GM19043 (cell line): Measurements from ENCODE around the gene SEC22B.
"Not testable (repeated sequence)": the region's sequence is repeated elsewhere in the genome, so short reads cannot be mapped to it uniquely, and the experiment has no call there.

ENCODE experiments used
- ATAC-seq: cut with Tn5 transposase; IDR thresholded peaks from one replicate; pipeline ENCODE4 v1.9.1; 2021; ENCODE audit warnings: low read depth; ENCODE audit not compliant: unreplicated experiment

The SEC22B gene

DNA sequence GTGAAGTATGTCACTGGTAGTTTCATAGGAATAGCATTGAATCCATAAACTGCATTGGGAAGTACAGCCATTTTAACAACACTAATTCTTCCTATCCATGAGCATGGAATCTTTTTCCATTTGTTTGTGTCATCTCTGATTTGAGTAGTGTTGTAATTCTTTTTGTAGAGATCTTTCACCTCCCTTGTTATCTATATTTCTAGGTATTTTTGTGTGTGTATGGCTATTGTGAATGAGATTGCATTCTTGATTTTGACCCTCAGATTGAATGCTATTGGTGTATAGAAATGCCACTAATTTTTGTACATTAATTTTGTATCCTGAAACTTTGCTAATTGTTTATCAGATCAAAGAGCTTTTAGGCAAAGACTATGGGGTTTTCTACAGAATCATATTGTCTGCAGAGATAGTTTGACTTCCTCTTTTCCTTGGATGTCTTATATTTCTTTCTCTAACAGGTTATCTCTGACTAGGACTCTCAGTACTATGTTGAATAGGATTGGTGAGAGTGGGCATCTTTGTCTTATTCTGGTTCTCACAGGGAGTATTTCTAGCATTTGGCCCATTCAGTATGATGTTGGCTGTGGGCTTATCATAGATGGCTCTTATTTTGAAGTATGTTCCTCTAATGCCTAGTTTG, 26.8 kb downstream of the SEC22B start:
- ATAC-seq = not testable (repeated sequence)

DNA sequence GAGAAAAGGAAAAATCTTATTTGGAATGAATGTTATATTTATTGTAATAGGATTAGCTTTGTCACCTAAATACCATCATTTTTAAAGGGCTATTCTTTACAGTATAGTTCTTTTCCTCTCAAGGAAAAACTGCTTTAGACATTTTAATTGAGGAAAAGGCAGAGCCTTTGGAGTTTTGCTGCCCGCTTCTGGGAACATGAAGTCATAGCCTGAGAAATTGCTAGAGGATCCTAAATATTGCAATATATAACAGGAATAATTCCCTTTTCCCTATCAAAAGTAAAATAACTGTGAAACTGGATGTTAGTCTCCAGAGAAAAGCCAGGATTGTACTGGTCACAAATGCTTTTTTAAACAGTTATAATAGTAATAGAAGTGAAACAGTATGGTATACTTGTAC, 30.5 kb downstream of the SEC22B start:
- not testable (repeated sequence) for ATAC-seq

DNA sequence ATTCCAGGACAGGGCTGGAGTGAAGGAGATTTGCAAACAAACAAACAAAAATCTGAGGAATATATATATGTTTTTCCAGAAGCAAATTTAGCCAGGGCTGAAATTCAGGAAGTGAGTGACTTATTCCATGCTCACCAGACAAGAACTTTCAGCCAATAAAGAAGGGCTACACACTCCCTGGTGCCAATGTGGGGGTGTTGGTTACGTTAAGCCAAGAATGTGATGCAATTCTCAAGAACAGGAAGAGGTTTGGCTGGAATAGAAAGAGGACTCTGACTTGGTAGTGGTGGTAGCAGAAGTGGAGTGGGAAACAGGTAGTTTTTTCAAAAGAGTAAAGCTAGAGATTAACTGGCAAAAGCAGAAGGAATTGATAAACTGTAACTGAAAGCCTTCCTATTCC, 31.7 kb downstream of the SEC22B start:
- ATAC-seq = not testable (repeated sequence)

DNA sequence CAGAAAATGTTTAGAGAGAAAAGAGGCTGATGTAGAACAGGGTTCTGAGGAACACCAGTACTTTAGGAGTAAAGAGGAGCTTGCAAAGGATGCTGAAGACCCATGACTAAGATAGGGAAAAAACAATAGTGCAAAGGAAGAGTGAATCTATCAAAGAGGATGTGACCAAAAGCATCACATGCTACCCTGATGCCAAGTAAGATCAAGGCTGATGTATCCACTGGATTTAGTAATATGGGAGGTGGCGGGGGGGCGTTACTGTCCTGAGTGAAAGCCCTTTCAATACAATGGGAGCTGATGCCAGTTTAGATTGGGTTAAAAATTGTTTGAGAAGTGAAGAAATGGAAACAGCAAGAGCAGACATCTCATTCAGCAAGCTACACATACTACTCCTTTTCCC, 32.2 kb downstream of the SEC22B start:
- not testable (repeated sequence) for ATAC-seq

DNA sequence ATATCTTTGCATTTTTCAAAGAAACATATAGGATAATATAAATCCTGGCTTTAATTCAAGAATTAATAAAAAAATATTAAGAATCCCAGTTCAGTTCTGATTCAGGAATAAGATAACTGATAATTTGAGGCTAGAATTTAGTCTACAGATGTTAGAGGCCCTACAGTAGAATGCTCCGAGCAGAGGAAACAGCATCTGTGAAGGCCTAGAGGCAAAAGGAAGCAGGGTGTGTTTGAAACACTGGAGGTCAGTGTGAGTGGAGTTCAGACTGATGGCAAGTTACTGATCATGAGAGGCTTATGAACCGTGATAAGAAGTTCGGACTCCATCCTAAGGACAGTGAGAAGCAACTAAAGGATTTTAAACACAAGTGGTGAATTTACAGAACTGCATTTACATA, 33.0 kb downstream of the SEC22B start:
- ATAC-seq = not testable (repeated sequence)

DNA sequence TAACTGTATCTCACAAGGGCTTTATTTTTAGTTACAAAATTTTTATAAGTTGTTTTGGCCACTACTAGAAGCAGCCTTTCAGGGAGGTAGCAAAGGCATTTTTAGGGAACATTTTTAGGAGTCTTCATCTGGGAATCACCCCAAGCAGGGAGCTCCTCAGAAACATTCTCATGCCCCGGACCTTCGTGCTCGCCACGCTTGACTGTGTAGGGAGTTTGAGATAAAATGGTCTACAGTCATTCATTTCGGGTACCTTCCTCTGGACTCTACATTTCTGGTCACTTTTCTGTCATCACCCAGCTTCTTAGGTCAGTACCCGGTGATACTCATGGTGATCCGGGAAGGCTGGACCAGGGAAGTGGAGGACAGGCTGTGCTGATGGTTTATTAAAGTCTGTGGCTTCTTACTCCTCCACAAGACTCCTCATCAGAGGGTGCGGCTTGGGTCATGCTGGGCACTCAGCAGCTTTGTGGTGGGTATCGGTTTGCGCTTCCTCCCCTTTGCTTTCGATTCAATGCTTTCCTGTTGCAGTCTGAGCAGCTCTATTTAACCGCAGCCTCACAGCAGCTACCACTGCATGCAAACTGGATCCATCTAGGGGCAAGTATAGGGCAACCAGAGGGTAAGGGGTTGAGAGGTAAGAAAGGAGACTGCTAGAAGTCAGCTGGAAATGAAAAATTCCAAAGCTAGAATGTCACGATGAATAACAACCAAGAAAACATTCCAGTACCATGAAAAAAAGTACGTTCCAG, 33.6 kb downstream of the SEC22B start:
- ATAC-seq = peak; percentile 98

DNA sequence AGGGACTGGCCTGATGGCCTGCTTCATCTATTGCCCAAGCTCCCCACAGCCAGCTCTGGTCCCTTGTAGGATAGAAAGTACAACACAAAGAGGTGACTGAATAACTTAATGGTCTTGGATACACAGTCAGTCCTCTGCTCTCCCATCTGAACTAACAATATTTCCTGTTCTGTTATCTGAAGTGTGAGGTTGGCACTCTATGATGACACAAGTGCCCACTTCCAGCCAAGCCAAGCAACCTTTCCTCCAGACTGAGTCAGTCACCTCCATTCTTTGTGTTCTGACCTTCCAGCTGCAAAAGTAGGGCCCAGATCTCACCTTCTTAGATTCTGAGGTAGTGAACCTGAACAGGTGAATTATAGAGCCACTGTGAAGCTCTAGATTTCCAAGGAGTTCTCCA, 34.5 kb downstream of the SEC22B start:
- not testable (repeated sequence) for ATAC-seq

DNA sequence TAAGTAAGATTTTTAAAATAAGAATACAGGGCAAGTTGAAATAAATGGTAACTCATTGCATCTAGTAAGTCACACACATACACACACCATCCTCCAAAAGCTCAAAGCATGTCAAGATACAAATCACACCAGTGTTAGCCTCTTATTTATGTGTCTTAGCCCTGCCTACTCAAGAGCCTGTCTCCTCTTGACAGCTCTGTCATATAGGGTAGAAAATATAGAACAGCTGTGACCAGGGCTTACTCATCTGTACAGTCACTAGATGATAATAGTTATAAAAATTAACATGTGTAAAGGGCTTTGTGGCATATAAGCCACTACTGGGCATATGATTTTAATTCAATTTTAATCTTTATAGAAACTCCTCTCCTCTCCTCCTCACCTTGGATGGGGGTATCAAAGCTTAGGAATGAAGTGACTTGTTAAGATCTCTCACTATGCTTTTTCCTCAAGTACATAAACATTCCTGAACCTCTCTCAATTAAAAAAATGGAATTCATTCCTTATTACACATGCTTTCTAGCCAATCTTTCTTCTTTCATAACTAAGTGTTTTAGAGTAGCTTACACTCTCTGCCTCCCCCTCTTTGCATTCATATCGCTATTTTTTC, 35.6 kb downstream of the SEC22B start:
- ATAC-seq = not testable (repeated sequence)

DNA sequence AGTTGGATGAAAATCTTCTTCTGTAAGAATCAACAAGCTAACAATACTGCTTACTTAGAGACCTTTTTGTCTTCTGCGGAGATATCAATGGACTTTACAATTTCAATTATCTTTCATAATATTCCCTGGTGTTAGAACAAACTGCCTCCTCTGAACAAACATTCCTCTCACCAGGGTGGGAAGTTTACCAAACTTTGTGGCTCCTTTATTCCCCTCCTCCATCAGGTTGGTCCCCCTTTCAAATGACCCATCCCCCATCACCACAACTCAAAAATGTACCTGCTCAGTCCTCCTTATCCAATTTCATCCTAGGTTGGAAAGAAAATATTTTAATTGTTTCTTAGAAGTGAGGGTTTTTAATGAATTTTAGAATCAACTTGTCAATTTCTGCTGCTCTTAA, 40.2 kb downstream of the SEC22B start:
- not testable (repeated sequence) for ATAC-seq

DNA sequence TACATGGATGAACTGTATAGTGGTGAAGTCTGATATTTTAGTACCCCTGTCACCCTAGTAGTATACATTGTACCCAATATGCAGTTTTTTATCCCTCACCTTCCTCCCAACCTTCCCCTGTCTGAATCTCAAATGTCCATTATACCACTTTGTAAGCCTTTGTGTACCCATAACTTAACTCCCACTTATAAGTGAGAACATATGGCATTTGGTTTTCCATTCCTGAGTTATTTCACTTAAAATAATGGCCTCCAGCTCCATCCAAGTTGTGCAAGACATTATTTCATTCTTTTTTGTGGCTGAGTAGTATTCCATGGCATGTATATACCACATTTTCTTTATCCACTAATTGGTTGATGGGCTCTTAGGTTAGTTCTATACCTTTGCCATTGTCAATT, 42.4 kb downstream of the SEC22B start:
- not testable (repeated sequence) for ATAC-seq

DNA sequence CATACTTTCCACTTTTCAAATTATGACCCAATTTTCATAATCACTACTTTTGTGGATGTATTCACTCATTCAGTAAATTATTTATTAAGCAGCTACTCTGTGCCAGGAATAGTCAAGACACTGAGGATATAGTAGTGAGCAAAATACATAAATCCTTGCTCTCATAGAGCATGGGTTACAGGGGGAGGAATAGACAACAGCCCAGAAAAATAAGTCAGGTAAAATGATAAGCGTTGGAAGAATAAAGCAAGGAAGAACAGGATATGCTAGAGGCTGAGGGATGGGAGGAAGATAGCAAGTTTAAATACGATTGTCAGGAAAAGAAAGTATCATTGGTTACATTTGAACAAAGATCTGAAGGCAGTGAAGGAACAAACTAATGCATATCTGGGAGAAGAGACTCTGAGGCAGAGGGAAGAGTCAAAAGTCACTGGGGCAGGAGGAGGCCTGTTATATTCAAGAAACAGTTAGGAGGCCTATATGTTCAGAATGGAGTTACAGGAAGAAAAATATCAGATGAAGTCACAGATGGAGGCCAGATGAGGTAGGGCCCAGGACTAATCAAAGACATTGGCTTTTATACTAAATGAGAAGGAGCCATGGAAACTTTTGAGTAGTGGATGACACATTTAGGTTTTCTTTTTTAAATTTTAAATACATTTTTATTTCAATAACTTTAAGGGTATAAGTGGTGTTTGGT, 42.9 kb downstream of the SEC22B start:
- ATAC-seq = no peak

DNA sequence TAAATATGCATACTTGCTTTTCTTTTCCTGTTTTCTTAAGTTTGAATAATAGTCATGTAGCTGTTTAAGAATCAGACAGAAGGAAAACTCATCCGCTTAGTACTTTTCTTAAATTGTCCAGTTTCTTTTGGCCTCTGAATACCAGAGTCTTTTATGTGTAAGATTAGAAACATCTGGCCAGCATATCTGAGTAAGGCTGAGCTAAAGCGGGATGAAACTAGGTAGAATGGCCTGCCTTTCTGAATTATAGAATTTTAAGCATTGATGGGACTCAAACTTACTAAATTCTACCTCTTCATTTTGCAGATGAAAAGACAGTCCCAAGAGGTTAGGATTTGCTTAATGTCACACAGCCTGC, 43.9 kb downstream of the SEC22B start:
- not testable (repeated sequence) for ATAC-seq

DNA sequence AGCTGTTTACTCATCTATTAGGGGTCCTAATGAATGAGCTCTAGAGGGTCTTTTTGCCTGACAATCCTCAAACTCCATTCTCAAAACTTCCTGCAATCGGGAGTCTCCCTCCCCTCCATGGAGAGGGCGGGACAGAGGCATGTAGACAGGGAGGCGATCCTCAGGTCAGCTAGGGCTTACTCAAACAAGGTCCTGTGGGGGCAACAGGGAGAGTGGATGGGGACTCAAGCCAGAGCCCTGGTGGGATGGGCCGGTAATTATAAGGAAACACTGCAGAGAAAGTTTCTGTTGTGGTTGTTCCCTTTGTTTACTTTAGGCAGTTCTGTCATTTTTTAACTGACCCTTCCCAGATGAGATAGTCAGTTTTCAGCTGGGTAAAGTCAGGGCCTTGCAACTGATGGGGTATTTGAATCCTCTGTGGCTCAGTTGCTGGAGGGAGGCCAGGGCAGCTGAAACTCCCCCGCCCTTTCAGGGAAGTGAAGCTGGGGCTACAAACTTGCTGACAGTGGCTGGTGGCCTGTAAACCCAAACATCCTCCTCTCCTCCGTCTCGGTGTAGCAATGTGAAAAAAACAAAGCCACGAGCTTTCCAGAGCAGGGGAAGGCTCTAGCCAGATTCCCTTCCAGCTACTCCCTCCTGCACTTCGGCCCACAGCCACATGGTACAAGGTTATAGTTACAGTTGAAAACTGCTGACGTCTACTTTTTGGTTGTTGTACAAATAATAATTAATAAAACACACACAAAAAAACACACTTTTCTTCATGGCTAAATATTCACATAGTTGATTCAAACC, 44.5 kb downstream of the SEC22B start:
- ATAC-seq = peak; percentile 64

DNA sequence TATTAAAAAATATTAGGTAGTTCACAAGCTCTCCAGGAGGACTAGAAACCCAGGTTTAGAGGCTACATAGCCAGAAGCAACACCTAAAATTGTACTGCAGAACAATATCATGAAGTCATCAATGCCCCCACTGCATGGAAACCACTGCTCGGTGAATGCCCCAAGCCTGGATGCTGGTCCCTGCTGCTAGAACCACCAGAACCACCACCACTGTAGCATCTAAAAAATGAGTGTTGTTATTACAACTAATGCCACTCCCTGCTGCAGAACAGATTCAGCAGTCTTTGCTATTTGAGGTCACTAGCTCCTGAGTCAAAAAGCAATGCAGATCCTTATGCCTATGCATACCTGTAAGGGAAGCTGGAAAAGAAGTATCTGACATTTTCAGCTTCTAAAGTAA, 48.4 kb downstream of the SEC22B start:
- ATAC-seq = not testable (repeated sequence)

DNA sequence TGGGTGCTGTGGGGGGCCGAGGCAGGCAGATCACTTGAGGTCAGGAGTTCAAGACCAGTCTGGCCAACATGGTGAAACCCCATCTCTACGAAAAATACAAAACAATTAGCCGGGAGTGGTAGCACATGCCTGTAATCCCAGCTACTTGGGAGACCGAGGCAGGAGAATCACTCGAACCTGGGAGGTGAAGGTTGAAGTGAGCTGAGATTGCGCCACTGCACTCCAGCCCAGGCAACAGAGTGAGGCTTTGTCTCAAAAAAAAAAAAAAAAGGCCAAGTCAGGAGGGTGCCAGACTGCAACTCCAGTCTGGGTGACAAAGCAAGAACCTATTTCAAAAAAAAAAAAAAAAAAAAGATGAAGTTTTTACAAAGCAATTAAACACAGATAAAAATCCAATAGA, 50.1 kb downstream of the SEC22B start:
- not testable (repeated sequence) for ATAC-seq

DNA sequence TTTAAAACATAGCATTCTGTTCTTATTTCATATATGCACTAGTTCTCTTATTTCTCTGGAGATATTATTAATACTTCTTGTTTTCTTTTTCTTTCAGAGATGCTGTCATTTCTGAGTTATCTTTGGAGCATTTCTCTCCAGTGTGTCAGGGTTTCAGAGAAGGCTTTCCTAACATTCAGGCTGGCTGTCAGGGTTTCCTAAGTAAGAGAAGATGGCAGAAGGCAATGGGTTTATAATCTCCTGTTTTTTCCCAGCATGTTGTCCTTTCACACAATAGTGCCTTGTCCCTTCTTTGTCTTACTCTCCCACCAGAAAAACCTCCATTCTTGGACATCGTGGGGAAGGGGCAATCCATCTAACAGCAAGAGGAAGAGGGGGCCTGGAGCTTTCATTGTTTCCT, 51.7 kb downstream of the SEC22B start:
- ATAC-seq = not testable (repeated sequence)

DNA sequence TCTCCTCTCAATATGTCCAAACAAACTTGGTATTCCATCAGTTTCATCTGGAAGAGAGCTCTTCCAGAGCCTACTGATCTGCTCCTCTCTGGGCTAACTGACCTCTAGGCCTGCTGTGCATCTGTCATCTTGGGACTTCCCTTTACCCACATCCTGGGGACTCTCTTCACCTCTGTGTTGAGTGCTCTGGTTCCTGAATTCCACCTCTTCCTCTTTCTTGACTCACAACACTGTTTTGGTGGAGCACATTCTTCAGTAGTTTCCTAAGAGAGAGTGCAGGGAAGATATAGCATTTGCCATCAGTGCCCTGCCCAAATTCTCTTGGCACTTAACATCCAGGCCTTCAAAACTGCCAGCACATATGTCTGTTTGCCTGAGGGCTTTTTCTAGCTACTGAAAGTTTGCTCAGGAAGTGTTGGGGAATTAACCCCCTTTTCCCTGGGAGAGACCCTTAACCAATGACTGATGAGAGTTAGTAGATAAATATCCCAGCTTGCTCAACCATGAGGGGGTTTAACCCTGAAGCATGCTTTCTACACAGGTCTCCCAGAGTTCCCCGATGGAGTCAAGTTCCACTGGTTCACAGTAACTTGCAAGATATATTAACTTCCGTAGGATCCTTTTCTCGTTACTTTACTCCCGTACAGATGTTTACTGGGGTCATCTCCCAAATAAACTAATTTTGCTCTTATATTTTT, 52.4 kb downstream of the SEC22B start:
- ATAC-seq = not testable (repeated sequence)

DNA sequence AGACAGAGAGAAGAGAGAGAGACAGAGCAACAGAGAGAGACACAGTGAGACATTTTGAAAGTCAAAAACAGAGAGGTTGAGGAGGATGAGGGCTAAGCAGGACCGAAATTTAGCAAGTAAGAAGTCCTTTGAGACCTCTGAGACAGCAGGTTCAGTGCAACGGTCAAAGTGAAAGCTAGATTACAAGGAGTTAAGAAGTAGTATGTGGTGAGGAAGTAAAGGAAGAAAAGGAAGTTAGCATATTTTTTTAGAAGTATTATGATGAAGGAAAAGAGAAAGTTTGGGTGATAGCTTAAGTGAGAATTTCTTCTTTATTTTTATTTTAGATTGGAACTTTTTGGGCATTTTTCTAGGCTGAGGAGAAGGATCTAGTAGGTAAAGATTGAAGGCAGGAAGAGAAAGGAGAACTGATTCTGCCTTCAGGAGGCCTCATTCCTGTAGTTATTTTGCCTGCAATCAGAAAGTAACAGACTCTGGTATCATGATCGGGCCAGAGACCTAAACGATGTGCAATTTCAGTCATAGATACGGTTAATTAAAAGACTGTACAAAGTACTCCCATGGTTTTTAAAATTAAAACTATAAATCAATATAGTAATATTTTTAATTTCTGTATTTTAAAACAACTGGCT, 53.9 kb downstream of the SEC22B start:
- ATAC-seq = peak; percentile 85

DNA sequence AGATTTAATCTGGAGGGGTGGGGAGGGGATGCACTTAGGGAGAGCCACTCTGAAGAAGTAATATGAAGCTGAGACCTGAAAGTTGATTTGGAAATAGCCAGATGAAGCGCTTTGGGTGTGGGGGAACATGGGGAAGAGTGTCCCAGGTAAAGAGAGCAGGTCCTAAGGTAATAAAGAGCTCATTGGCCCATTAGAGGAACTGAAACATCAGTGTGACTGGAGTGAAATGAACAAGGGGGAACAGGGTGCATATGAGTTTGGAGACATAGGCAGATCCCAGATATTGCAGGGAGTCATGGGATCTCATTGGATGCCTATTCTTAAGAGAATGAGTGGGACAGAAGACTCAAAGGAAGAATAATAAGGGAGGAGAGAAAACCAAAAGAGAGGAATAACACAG, 54.5 kb downstream of the SEC22B start:
- not testable (repeated sequence) for ATAC-seq
